ENCODE measurements around the gene IL10RB.

DNA sequence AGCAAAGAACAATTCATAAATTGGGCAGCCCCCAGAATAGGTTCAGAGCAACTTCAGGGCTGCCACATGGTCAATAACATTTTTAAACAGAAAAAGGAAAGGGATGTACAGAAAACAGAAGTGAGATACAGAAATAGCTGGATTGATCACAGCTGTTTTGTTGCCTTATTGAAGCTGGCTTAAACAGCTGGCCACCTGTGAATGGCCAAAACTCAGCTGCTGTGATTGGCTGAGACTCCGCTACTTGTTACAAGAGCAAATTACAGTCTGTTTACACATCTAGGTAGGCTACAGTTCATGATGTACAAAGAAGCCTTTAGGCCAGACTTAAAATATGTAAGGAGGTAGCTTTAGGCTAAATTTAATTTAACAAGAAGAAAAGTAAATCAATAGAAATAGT lies 47.0 kb downstream of the IL10RB start:
- TF ChIP-seq, protein P1, sequence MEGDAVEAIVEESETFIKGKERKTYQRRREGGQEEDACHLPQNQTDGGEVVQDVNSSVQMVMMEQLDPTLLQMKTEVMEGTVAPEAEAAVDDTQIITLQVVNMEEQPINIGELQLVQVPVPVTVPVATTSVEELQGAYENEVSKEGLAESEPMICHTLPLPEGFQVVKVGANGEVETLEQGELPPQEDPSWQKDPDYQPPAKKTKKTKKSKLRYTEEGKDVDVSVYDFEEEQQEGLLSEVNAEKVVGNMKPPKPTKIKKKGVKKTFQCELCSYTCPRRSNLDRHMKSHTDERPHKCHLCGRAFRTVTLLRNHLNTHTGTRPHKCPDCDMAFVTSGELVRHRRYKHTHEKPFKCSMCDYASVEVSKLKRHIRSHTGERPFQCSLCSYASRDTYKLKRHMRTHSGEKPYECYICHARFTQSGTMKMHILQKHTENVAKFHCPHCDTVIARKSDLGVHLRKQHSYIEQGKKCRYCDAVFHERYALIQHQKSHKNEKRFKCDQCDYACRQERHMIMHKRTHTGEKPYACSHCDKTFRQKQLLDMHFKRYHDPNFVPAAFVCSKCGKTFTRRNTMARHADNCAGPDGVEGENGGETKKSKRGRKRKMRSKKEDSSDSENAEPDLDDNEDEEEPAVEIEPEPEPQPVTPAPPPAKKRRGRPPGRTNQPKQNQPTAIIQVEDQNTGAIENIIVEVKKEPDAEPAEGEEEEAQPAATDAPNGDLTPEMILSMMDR (IDR thresholded peaks at IDR 0.05; ENCODE audit: borderline replicate concordance, extremely low read depth, low read length, poor library complexity, severe bottlenecking), result no peak
- TF ChIP-seq EZH2 (IDR thresholded peaks at IDR 0.05; ENCODE audit: borderline replicate concordance, low read depth, low read length, severe bottlenecking), result no peak

Measured in DND-41 (cell line).